Measurements from ENCODE around the gene TOP1. TPM values are rescaled to one million over a fixed set of nuclear protein-coding genes. Genes with fewer than 3 reads are reported as not detected.
A peak's percentile ranks its signal among the peaks of the same experiment; 100 is the strongest.

The TOP1 gene
- total and polyA plus RNA-seq, 4 donors, result 39.7 to 62.7 (median 51.7) TPM

GRCh38 chr20:40991181-40991889, 37.3 kb upstream of the TOP1 start:
- WGBS, 2 donors, result 49 to 62% methylated on average over 2 of the region's 2 CpGs
- ATAC-seq (ENCODE audit: insufficient read depth, low FRiP score), result peak; percentile 85

GRCh38 chr20:40992349-40993113, 36.1 kb upstream of the TOP1 start:
- no peak overlapping the region for H3K27ac ChIP-seq (ENCODE audit: low read depth in 1 of 2, low read length in 1 of 2)
- H3K9ac ChIP-seq (ENCODE audit: insufficient read depth in 1 of 2, low read length in 2 of 2), result no peak overlapping the region
- H3K4me3 ChIP-seq, result no peak overlapping the region
- H3K9me3 ChIP-seq (ENCODE audit: control insufficient read depth in 4 of 4, insufficient read depth in 3 of 4, low read length in 3 of 4), result no peaks in the 10 kb centered on the region
- H3K36me3 ChIP-seq (ENCODE audit: control insufficient read depth in 4 of 4, insufficient read depth in 4 of 4, low read length in 4 of 4), result no peaks in the 10 kb centered on the region
- no peak for ATAC-seq (ENCODE audit: insufficient read depth, low FRiP score)
- TF ChIP-seq CTCF (IDR thresholded peaks at IDR 0.05; ENCODE audit: control extremely low read depth, extremely low read depth), result no peak
- no peak for DNase-seq
- no peaks in the 10 kb centered on the region for H3K27me3 ChIP-seq (ENCODE audit: control insufficient read depth in 3 of 3, insufficient read depth in 3 of 3, low read length in 2 of 3)
- WGBS, 2 donors, result 96 to 97% methylated on average over 2 of the region's 2 CpGs
- peaks cover 0 to 11% (median 0%) of the 10 kb centered on the region in 5 donors for H3K4me1 ChIP-seq (ENCODE audit: control insufficient read depth in 5 of 5, insufficient read depth in 5 of 5, low read length in 5 of 5)

More at GRCh38 chr20:40991181-40991889, 37.3 kb upstream of the TOP1 start:
- no peaks in the 10 kb centered on the region for H3K36me3 ChIP-seq (ENCODE audit: control insufficient read depth in 4 of 4, insufficient read depth in 4 of 4, low read length in 4 of 4)
- peaks cover 0 to 11% (median 0%) of the 10 kb centered on the region in 5 donors for H3K4me1 ChIP-seq (ENCODE audit: control insufficient read depth in 5 of 5, insufficient read depth in 5 of 5, low read length in 5 of 5)
- no peak overlapping the region for H3K9ac ChIP-seq (ENCODE audit: insufficient read depth in 1 of 2, low read length in 2 of 2)
- H3K4me3 ChIP-seq, result no peak overlapping the region
- DNase-seq, result peak in 1 of 3 donors; percentile 7
- H3K27me3 ChIP-seq (ENCODE audit: control insufficient read depth in 3 of 3, insufficient read depth in 3 of 3, low read length in 2 of 3), result no peaks in the 10 kb centered on the region
- peak overlapping the region in 1 of 2 donors; percentile 76 for H3K27ac ChIP-seq (ENCODE audit: low read depth in 1 of 2, low read length in 1 of 2)
- TF ChIP-seq CTCF (IDR thresholded peaks at IDR 0.05; ENCODE audit: control extremely low read depth, extremely low read depth), result no peak
- no peaks in the 10 kb centered on the region for H3K9me3 ChIP-seq (ENCODE audit: control insufficient read depth in 4 of 4, insufficient read depth in 3 of 4, low read length in 3 of 4)

GRCh38 chr20:40993794-40994540, 34.7 kb upstream of the TOP1 start:
- peaks cover 0 to 11% (median 0%) of the 10 kb centered on the region in 5 donors for H3K4me1 ChIP-seq (ENCODE audit: control insufficient read depth in 5 of 5, insufficient read depth in 5 of 5, low read length in 5 of 5)
- no peaks in the 10 kb centered on the region for H3K9me3 ChIP-seq (ENCODE audit: control insufficient read depth in 4 of 4, insufficient read depth in 3 of 4, low read length in 3 of 4)
- DNase-seq (no peak), ATAC-seq (ENCODE audit: insufficient read depth, low FRiP score) (no peak)
- no peak overlapping the region for H3K4me3 ChIP-seq
- no peaks in the 10 kb centered on the region for H3K36me3 ChIP-seq (ENCODE audit: control insufficient read depth in 4 of 4, insufficient read depth in 4 of 4, low read length in 4 of 4)
- H3K27me3 ChIP-seq (ENCODE audit: control insufficient read depth in 3 of 3, insufficient read depth in 3 of 3, low read length in 2 of 3), result no peaks in the 10 kb centered on the region
- no peak overlapping the region for H3K27ac ChIP-seq (ENCODE audit: low read depth in 1 of 2, low read length in 1 of 2)
- TF ChIP-seq CTCF (IDR thresholded peaks at IDR 0.05; ENCODE audit: control extremely low read depth, extremely low read depth), result no peak
- WGBS, 2 donors, result 89 to 96% methylated on average over 5 of the region's 5 CpGs
- no peak overlapping the region for H3K9ac ChIP-seq (ENCODE audit: insufficient read depth in 1 of 2, low read length in 2 of 2)

Measured in lung (tissue), 12 donors.